Bronchial epithelial cell (primary cell): ENCODE data around the gene ITPKC. TPM values are rescaled to one million over a fixed set of nuclear protein-coding genes. Genes with fewer than 3 reads are reported as not detected.

Experiments
- DNase-seq: peaks from one replicate; pipeline ENCODE4 v3.0.0-alpha.2; 2010; ENCODE audit warnings: low read depth
- FAIRE-seq: peaks from 2 replicates; lab custom pipeline; 2011; peaks lifted over from hg19 to GRCh38; lab: Jason Lieb, UNC
- H3K27me3 ChIP-seq: 2 replicates; pipeline ENCODE4 v1.5.1; 2011; ENCODE audit warnings: low read length; ENCODE audit not compliant: control insufficient read depth, insufficient read depth
- H3K36me3 ChIP-seq: 2 replicates; pipeline ENCODE4 v1.5.1; 2011; ENCODE audit warnings: low read length; ENCODE audit not compliant: control insufficient read depth, insufficient read depth
- H3K4me3 ChIP-seq: 2 replicates; pipeline ENCODE4 v1.5.1; 2011; ENCODE audit warnings: mild to moderate bottlenecking, low read depth, low read length, control low read depth
- CTCF ChIP-seq: IDR thresholded peaks from 2 replicates; pipeline ENCODE4 v1.5.1; 2011; ENCODE audit warnings: mild to moderate bottlenecking, moderate library complexity, low read length, control low read depth, inconsistent platforms; ENCODE audit not compliant: insufficient read depth, severe bottlenecking
- total RNA-seq: library from RNA; depleted of rRNA; stranded (reverse); fragments of >200 nt; gene quantifications from 2 replicates; pipeline ENCODE4 v1.2.1, GENCODE V29; 2014

ITPKC gene
- total RNA-seq, 1 donor from 2014 or later: 26.9 TPM

GRCh38 chr19:40777645-40777936 lies 60.7 kb downstream of the ITPKC start:
- Histone ChIP-seq H3K36me3 (no peaks in the 10 kb centered on the region), H3K27me3 (no peaks in the 10 kb centered on the region), H3K4me3 (peak overlapping the region; percentile 82)
- FAIRE-seq (no peak), DNase-seq (no peak)
- no peak for TF ChIP-seq CTCF

GRCh38 chr19:40777937-40778705 lies 61.2 kb downstream of the ITPKC start, which contains the start of gene RAB4B:
Gene RAB4B (plus strand): TSS chr19:40778247. CDS start chr19:40778376, 129 bp downstream.
- no peaks in the 10 kb centered on the region for H3K36me3 ChIP-seq
- no peaks in the 10 kb centered on the region for H3K27me3 ChIP-seq
- DNase-seq: peak; percentile 98
- H3K4me3 ChIP-seq: peak within 1 kb of the TSS; percentile 82
- no peak for FAIRE-seq
- TF ChIP-seq CTCF: peak; percentile 3

- TF ChIP-seq CTCF: no peak
- H3K27me3 ChIP-seq: no peaks in the 10 kb centered on the region
- peak; percentile 55 for DNase-seq
- H3K36me3 ChIP-seq: peaks cover 3% of the 10 kb centered on the region
- no peak for FAIRE-seq
- peak overlapping the region; percentile 82 for H3K4me3 ChIP-seq
Measured at GRCh38 chr19:40778706-40779284, 61.9 kb downstream of the ITPKC start.

GRCh38 chr19:40780582-40780981 lies 63.7 kb downstream of the ITPKC start:
- no peaks in the 10 kb centered on the region for H3K27me3 ChIP-seq
- DNase-seq: no peak
- FAIRE-seq: no peak
- no peak for TF ChIP-seq CTCF
- H3K4me3 ChIP-seq: no peak overlapping the region
- H3K36me3 ChIP-seq: peaks cover 3% of the 10 kb centered on the region

GRCh38 chr19:40781140-40781539 lies 64.2 kb downstream of the ITPKC start:
- DNase-seq (no peak), FAIRE-seq (no peak)
- Histone ChIP-seq H3K4me3 (no peak overlapping the region), H3K36me3 (peaks cover 3% of the 10 kb centered on the region), H3K27me3 (no peaks in the 10 kb centered on the region)
- TF ChIP-seq CTCF: no peak
